Brain pericyte (primary cell): ENCODE measurements around the gene SNPH.
"Not testable (repeated sequence)": the region's sequence is repeated elsewhere in the genome, so short reads cannot be mapped to it uniquely, and the experiment has no call there.

ENCODE experiments used
- DNase-seq: peaks from one replicate; pipeline ENCODE4 v3.0.0-alpha.2; 2012; ENCODE audit warnings: low read depth, low spot score

The SNPH gene

GRCh38 chr20:1266167-1266973 lies at the start of gene SNPH:
TSS of gene SNPH (plus strand) at chr20:1266294. CDS start at chr20:1296240, 29,946 bp downstream.
- peak; percentile 18 for DNase-seq

DNA sequence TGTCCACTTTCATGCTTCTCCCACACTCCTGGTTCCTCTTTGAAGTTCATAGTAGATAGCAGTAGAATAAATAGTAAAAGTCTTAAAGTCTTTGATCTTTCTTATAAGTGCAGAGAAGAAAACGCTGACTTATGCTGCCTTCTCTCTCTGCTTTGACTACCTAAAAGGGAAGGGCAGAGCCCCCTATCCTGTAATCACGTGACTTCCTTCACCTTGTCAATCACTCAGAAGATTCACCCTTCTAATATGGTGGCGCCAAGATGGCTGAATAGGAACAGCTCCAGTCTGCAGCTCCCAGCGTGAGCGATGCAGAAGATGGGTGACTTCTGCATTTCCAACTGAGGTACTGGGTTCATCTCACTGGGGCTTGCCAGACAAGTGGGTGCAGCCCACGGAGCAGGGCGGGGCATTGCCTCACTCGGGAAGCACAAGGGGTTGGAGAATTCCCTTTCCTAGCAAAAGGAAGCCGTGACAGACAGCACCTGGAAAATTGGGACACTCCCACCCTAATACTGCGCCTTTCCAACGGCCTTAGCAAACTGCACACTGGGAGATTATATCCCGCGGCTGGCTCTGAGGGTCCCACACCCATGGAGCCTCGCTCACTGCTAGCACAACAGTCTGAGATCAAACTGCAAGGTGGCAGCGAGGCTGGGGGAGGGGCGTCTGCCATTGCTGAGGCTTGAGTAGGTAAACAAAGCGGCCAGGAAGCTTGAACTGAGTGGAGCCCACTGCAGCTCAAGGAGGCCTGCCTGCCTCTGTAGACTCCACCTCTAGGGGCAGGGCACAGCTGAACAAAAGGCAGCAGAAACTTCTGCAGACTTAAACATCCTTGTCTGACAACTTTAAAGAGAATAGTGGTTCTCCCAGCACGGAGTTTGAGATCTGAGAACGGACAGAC lies 49.3 kb upstream of the SNPH start:
- DNase-seq: not testable (repeated sequence)

DNA sequence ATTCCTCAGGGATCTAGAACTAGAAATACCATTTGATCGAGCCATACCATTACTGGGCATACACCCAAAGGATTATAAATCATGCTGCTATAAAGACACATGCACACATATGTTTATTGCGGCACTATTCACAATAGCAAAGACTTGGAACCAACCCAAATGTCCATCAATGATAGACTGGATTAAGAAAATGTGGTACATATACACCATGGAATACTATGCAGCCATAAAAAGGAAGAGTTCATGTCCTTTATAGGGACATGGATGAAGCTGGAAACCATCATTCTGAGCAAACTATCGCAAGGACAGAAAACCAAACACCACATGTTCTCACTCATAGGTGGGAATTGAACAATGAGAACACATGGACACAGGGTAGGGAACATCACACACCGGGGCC lies 43.3 kb upstream of the SNPH start:
- not testable (repeated sequence) for DNase-seq

GRCh38 chr20:1224205-1224890 lies 41.7 kb upstream of the SNPH start:
- no peak for DNase-seq

- DNase-seq: no peak
Measured at GRCh38 chr20:1225263-1225782, 40.8 kb upstream of the SNPH start.

DNA sequence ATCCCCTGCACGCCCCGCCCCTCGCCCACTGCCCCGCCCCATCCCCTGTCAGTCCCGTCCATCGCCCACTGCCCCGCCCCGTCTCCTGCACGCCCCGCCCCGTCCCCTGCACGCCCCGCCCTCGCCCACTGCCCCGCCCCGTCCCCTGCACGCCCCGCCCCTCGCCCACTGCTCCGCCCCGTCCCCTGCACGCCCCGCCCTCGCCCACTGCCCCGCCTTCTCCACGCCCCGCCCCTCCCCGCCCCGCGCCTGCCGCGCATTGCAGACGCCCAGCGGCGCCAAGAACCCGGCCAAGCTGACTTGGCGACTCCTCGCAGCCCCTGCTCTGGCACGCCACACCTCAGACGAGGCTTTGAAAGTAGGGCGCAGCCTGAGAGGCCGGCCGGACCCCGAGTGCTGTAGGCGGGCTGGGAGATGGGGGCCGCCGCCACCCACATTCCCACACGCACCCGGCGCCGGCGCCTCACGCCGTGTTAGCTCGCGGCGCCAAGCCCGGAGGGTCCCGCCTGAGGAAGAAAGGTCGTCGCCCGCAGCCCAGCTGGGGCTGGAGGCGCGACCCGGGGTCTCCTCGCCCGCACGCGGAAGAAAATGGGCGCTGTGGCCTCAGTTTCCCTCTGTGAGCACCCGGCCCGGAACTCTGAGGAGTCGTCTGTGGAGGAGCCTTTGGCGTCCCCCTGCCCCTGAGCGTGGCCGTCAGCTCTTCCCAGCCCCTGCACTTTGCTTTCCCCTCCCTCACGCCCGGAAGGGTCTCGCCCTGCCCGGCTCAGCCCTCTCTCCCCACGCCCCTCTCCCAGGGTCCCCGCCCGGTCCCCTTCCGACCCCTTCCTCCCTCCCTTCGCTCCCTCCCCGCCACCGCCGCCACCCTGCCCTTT lies 40.1 kb upstream of the SNPH start, which contains the start of gene RAD21L1:
RAD21L1 (plus strand) TSS at position 262 of the 872 bp plus-strand sequence. CDS start 2,410 bp downstream, outside the sequence.
- DNase-seq: no peak

GRCh38 chr20:1229541-1229940 lies 36.6 kb upstream of the SNPH start:
- DNase-seq: no peak

GRCh38 chr20:1232286-1233111 lies 33.6 kb upstream of the SNPH start:
- DNase-seq: no peak

- no peak for DNase-seq
Measured at GRCh38 chr20:1240549-1240948, 25.5 kb upstream of the SNPH start.

GRCh38 chr20:1241456-1241855 lies 24.6 kb upstream of the SNPH start:
- no peak for DNase-seq

GRCh38 chr20:1242099-1242498 lies 24.0 kb upstream of the SNPH start:
- no peak for DNase-seq

DNA sequence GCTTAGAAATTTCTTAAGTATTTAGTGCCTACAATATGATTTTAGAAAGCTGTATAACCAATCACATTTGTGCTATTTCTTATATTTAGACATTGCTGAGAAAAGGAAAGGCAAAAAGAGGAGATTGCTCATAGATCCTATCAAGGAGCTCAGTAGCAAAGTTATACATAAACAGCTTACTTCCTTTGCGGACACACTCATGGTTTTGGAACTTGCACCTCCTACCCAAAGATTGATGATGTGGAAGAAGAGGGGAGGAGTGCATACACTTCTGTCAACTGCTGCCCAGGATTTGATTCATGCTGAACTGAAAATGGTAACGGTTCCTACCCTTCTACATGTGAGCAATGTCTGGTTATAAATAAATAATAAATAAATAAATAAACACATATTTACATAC lies 23.6 kb upstream of the SNPH start:
- DNase-seq: no peak

DNA sequence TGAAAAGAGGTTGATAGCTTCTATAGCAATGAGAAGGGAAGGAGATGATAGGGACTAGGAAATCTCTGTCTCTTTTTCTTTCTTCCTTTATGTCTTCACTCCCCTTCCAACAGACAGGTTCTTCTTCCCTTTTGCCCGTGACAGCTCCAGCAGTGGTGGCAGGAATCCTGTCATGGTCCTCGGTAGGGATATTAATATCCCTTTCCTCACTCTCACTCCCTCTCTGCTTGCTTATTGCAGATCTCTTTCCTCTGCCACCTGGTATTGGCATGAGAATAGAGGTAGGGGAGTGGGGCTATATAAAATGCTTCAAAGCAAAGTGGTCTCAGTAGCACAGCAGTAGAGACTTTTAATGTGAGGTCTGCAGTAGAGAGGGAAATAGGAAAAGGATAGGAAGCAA lies 20.5 kb upstream of the SNPH start:
- DNase-seq: no peak

- DNase-seq: no peak
Measured at GRCh38 chr20:1247689-1248088, 18.4 kb upstream of the SNPH start.

- DNase-seq: not testable (repeated sequence)
Measured at GRCh38 chr20:1250282-1250681, 15.8 kb upstream of the SNPH start.

GRCh38 chr20:1252416-1252815 lies 13.7 kb upstream of the SNPH start:
- DNase-seq: no peak

- DNase-seq: no peak
Measured at GRCh38 chr20:1254254-1254653, 11.8 kb upstream of the SNPH start.

GRCh38 chr20:1255675-1256074 lies 10.4 kb upstream of the SNPH start:
- no peak for DNase-seq

GRCh38 chr20:1263853-1264252 lies 2.2 kb upstream of the SNPH start:
- DNase-seq: no peak

DNA sequence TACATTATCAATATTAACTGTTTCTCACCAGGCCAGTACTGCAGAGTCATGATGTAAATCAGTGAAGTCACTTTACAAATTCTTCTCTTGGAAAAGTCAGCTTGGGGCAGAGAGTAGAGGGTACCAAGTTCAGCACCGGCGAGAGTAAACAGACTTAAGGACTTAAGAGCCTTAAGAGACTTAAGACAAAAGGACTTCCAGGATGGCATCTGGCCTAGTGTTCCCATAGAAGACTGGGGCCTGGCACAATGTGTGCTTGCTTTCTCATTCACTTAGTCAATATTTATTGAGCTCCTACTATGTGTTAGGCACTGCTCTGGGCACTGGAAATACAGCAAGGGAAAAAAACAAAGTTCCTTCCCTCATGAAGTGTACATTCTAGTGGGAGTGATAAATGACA lies 1.4 kb upstream of the SNPH start:
- DNase-seq: no peak
